Limb (tissue), 2 donors: ENCODE measurements around the gene MACO1.
"Not testable (repeated sequence)": the region's sequence is repeated elsewhere in the genome, so short reads cannot be mapped to it uniquely, and the experiment has no call there.

Experiments
- DNase-seq, 2 donors: peaks; one replicate each; pipeline ENCODE4 v3.0.0-alpha.2; 2016; ENCODE audit errors: extremely low spot score in 2 of 2

Gene MACO1

DNA sequence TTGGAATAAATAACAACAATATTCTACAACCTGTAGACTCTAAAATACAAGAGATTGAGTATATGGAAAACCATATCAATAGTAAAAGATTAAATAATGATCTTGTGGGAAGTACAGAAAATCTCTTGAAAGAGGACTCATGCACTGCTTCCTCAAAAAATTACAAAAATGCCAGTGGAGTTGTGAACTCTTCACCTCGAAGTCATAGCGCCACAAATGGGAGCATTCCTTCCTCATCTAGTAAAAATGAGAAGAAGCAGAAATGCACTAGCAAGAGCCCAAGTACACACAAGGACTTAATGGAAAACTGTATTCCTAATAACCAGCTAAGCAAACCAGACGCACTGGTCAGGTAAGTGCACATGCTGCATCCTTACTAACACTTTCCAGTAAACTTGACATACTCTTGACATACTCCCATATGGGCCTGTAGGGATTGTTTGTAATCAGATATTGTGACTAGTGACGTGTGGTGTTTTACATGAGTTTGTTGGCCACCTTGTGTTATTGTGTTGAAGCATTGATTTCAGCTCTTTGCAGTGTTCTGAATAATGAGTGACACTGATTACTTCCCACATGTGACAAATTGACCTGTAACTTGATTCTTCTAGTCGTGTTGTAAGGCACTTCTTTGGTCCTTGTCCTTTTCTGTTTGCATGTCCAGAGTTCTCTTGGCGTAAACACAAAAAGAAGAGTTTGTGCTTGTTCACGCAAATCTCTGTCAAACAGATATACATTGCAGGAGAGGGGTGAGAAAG is 28.0 kb downstream of the MACO1 start:
- no peak for DNase-seq

DNA sequence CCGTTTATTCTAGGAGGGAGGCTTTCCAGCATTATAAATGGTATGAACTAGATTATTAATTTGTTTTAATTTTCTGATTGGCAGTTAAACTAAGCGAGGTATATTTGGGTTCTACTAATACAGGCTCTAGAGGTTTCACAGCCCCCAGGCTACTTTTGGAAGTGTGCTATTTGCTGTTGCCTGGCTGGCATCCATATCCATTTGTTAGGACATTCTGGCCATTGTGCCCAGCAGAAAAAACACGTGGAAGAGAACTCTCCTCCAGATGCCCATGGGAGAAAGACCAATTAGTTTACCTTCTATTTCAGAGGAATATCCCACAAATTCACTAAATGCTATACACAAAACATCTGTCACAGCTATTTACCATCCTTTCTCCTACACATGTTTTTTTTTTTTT is 29.3 kb downstream of the MACO1 start:
- no peak for DNase-seq

DNA sequence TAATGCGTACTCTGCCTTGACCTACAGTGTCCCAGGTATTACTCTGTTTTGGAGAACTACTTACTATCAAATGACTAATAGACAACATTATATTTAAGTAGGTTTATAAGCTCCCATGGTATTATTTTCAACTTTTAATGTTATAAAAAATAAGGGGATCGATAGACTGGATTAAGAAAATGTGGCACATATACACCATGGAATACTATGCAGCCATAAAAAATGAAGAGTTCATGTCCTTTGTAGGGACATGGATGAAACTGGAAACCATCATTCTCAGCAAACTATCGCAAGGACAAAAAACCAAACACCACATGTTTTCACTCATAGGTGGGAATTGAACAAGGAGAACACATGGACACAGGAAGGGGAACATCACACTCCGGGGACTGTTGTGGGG is 30.1 kb downstream of the MACO1 start:
- DNase-seq = not testable (repeated sequence)

DNA sequence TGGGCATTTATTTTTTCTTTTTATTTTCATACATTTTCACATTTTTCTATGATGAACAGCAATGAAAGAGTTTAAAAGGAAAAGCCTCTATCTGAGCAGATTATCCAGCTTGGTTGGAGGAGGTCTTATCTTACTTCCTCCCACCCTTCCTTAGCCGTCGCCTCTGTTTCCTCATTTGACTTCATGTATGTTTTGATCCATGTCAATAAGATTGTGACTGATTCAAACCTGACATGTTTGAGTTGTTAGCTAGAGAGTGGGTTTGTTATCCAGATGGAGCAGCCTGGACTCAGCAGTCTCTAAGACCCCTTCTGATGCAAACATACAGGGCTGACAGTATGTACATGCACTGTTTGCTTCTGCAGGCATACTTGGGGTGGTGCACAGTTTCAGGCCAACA is 31.2 kb downstream of the MACO1 start:
- DNase-seq = no peak

DNA sequence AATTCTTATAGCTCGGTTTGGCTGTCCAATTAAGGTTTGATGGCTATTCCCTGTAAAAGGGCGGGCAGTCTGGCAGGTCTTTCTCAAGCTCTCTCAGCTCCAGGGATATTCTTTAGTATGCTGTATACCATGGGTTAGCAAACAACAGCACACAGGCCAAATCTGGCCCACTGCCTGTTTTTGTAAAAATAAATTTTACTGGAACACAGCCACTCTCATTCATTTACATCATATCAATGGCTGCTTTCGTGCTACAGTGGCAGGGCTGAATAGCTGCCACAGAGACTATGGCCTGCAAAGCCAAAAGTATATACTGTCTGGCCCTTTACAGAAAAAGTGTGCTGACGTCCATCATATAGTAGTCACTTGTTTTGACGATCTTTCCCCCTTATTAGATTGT is 32.0 kb downstream of the MACO1 start:
- no peak for DNase-seq

DNA sequence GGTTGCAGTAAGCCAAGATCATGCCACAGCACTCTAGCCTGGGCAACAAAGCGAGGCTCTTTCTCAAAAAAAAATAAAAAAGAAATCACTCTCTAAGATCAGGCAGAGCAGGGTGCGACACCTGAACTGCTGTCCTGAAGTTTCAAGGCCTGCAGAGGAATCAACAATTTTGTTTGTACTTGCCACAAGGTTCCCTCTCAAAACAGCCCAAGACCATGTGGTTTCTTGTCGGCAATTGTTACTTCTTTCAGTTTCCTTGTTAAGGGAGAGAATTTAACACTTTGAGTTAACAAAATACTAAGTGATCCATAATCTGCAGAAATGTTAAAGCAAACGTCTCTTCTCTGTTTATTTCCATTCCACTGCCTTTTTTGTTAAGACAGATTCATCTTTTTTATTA is 36.5 kb downstream of the MACO1 start:
- no peak for DNase-seq

DNA sequence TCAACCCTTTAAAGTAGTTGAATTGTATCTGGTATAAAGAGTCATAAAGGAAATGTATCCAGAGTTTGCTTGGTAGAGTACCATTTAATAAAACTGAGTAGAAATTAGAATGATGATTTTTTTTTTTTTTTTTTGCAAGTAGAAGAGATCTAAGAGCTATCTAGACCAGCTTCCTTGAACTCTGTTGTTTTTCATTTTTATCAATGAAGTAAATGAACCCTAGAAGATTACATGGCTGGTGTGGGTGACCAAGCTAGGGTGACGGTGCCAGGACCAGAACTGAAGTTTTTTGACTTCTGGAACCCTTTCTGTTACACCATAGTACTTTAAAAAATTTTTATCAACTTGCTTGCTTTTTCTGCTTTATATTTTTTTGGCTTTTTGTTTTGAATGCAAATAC is 36.9 kb downstream of the MACO1 start:
- DNase-seq = no peak

DNA sequence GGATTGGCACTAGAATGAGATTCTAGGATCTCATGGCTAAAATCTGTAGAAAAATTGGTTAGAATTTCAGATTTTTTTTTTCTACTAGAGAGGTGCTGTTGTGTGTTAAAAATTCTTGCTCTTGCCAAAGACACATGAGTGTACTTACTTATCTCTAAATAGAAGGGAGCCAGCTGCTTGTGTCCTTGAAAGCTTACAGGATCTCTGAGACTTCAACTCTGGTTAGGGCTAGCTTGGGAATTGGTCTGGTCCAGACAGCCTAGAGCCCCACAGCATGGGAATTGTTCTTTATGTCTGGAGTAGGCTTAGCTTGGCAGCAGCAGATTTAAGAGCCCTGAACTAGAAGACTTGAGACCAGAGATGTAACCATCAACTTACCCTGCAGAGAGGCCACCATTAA is 37.3 kb downstream of the MACO1 start:
- no peak for DNase-seq

DNA sequence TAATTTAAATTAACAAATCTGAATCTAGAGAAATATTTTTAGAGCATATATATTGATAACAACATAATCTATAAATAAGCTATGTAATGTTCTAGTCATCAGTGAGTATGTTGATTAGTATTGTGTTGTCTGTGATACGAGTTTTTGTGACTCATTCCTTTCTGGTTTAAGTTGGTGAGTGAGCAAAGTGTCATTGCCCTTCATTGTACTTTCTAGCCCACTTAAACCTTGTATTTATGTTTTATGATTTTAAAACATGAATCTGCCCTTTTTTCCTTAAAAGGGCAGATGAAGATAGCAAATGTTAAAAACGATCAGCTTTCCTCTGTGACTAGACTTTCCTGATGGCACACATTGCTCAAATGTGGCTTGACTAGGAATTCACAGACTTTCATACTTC is 38.5 kb downstream of the MACO1 start:
- no peak for DNase-seq

DNA sequence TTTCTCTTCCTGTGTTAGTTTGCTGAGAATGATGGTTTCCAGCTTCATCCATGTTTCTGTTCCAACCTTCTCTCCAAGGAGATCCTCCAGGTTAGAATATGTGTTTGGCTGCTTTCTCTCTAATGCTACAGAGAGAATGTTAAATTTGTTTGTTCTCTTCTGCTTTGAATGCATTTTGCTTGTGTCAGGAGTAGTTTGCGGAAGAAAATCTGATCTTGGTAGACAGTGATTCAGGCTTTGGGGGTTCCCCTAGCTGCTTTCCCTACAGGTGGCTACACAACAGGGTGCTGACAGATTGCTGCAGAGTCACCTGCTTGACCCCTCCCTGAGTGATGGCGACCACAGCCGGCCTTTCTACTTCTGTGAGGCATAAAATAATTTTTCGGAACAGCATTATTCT is 41.8 kb downstream of the MACO1 start:
- no peak for DNase-seq

DNA sequence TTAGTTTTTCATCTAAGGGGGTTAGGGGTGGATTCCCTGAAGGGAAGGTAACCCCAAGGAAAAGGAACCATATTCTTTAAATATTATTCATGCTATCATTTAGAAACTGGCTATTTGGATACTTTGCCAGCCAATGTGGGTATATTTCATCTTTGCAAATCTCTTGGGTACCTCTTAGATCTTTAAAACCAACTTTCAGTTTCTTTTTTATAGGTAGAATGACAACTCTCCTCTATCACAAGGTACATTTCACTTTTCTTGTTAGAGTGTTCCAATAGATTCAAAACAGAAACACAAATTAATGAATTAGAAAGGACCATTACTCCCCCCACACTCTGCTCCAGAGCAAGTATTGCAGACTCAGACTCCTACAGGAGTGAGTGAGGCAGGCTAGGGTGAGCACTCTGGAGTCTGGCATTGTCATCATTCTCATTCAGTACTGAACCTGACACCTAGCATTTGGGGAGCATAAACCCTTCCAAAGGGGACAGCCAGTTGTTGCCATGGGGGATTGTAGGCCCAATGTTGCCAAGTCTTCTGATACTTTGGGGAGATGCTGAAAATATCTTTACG is 43.0 kb downstream of the MACO1 start:
- no peak for DNase-seq

DNA sequence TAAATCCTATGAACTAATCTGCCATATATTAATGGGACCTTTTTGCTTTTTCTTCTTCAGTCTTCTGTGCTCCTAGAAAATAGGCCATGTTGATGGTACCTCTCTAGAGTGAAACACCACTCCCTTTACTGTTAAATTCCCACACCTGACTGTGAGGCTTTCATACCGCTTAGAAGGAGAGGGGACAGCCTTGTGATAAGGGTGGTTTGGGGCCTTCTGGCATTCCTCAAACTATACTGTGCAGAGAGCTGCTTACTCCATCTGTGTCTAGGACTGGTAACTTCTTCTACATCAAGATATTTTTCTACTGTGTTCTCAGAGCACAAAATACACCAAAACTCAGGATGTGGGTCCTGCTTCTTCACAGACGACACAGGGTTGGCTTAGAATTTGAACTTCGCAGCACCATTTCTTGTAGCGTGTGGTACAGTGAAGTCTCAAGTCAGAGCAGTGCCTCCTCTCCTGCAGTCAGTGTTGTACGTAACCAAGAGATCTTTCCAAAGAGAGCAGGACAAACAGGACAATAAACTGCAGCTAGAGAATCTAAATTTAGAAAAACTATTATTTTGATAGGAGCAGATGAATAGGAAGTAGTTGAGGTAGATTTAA is 43.8 kb downstream of the MACO1 start:
- no peak for DNase-seq

DNA sequence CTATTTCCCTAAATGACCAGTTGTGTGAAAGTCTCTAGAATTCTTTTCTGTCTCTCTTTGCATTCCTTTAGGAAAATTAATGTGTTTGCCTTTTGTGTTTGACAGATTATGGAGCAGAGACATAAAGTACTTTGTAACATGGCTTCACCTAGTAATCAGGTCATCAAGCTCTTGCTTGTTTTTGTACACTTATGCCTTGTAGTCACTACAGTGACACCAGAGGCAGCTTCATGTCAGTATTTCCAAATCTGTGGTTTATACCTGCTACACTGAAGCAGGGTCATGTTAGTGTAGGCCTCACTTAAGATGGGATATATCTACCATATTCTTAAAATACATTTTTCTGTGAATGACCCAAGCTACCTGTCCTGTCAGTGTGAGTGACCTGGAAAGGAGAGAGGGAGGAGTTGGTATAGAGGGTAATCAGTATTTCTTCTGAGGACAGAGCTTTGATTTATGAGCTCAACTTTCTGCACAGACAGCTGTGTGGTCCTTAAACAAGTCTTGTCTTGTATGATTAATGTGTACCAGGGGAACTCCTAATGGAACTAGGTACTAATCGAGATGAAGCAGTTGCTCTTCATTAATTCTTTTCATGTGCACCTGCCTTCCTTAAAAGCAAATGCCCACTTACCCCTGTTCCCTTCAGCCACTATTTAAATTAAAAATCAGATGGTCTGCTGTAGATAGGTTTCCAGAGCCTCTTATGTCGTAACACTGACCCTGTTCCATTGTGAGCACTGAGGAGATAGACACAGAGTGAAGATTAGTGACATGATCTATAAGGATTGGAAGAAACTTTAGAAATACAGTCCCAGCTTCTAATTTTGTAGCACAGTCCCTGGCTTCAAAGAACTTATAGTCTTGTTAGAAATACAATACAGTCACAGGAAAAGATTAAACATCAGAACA is 45.7 kb downstream of the MACO1 start:
- no peak for DNase-seq

DNA sequence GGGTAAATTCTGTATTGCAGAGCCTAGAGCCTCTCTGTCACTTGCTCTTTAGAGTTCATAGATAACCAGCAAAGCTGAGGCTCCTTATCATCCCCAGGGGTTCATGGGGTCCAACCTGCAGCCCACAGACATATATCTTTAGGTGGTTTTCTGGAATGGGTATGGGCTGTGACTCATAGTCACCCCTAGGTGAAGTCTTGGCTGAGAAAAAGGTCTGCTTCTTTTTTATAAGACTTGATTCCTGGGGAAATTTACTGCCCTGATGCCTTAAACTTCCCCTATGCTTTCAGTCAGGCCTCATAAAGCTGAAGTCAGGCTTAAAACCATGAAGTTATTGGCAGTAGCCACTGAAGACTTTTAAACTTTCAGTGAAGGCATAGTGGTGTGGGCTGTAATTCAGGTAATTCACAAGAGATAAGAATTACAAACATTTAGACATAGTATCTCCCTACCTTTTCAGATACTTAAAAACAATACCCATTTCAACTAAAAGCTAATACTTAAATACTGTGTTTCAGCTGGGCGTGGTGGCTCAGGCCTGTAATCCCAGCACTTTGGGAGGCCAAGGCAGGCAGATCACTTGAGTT is 46.8 kb downstream of the MACO1 start:
- no peak for DNase-seq

DNA sequence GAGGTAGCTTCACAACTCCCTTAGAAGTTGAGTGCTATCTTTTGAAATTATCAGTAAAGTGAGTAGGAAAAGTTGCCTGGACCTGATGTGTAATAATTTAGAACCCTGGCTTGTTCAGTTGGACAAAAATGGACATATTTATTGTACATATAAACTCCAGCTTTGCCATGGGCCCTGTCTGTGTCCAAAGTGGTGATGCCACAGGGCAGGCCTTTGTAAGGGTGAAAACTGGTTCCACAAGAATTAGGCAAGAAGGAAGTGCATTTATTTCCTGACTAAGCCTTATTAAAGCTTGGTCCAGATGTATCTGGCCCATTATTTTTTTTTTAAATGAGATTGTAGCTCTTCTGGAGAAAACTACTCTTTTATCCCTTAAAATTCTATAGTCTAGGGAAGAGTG is 47.9 kb downstream of the MACO1 start:
- DNase-seq = no peak

DNA sequence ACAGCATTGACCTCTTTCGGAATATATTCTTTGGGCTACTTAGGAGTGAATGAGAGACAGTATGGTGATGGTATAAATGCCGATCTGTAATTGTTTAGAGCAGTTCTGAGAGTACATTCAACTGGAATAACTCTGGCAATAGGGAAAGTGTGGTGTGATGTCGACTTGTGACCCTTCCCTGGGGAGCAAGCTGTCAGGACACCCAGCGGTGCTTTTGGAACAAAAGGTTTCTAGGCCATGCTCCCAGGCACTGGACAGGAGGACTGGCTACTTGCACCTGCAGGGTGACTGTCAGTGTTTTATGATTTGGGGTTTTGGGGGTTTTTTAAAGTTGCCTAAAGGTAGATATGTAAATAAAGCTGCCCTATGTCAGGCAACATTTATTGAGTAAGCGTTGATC is 50.9 kb downstream of the MACO1 start:
- DNase-seq = no peak

DNA sequence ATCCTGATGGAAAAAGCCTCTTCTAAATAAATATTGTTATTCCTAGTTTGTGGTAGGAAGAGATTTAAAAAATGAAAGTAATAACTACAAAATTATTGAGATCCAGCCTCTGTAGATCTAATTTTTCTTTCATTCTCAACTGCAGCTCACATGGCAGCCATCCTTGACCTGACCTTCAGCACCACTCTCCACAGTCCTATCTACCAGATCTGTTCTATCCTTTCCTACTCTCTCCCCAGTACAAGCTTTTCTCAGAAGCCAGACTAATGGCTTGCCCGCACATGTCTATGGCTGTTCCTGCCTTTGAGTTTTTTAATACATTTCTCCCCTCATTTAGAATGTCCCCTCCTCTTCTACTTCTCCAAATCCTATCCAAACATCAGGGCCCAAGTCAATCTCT is 51.5 kb downstream of the MACO1 start:
- DNase-seq = no peak

DNA sequence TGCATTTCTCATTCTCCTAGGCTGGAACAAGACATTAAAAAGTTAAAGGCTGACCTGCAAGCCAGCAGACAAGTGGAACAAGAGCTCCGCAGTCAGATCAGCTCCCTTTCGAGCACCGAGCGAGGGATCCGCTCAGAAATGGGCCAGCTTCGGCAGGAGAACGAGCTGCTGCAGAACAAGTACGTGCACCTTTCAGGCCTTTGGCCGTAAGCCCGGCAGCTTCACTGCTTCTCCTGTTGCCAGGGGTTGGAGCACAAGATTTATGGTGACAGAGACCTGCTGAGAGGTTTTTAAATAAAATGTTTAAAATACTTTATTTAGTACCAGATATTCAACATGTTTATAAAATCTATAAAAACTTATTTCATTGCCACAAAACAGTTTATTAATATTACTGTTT is 53.4 kb downstream of the MACO1 start:
- DNase-seq = peak in 1 of 2 donors; percentile 38

DNA sequence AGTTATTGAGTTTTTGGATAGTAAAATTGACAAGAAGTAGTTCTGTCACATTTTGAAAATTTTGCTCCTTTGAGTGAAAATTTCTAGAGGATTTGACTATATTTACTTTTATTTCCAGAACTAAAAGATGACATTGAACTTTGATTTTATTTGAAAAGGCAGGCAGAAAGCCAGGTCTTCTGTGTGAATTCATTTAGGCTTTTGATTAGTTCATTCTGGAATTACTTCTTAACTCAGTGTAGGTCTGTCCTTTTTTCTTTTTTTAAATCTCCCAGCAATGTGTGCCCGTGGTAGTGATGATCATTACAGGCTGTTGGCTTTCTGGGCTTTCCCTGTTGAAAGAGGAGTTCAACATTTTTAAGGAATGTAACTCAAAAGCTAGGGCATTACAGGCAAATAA is 53.8 kb downstream of the MACO1 start:
- DNase-seq = no peak

DNA sequence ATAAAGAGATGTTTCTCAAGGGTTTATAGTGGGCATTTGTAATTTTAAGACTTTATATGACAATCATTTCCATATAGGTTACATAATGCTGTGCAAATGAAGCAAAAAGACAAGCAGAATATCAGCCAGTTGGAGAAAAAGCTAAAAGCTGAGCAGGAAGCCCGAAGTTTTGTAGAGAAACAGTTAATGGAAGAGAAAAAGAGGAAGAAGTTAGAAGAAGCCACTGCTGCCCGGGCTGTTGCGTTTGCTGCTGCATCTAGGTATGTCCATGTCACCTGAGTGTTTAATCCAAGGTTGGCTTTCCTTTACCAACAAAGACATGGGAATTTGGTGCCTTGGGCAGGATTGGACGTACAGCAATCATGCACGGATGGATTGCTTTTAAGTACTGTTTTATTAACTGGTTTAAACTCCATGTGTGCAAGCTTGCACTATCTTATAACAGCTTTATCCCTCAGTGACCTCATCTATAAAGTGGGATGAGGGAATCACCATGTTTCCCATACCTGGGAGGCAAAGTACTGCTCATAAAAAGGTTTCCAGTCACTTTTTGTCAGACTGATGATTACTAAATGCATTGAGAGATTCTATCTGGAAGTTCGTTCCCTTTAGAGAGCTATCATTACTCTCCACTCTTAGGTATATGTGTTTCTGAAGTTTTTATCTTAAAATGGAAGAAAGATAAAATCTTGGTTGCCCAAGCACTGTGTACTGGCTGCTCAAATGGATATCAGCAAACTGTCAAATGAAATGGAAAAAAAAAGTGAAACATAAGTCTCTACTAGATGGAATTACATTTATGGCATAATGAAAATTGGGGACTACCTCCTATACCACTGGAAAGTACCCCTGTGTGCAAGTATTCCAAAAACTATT is 55.1 kb downstream of the MACO1 start:
- no peak for DNase-seq

DNA sequence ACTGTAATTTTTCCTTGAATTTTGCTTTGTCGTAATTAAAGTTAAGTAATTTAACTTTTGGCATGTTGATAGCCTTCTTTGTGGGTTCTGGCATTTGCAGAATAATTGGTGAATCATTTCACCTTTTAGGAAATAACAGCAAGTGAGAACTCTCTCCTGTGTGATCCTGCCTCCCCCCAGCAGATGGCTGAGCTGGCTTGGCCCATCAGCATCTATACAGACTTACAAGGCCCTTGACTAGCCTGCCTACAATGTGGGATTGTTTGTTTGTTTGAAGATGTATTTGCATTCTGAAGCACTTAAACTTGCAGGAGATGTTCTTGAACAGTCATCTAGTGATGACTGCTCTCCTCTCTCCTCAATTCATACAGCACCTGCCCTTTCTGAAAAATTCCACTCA is 55.9 kb downstream of the MACO1 start:
- no peak for DNase-seq
